ENCODE measurements around the gene CYCS.

- TF ChIP-seq POLR2A (IDR thresholded peaks at IDR 0.05; ENCODE audit: low read length) (no peak), GATA1 (IDR thresholded peaks at IDR 0.05; ENCODE audit: low read depth, low read length) (no peak)
Observed at GRCh38 chr7:25091779-25092178, 33.3 kb downstream of the CYCS start.
